GM19438 (cell line): ENCODE data around the gene CFL1.

ENCODE experiments used
- ATAC-seq: cut with Tn5 transposase; IDR thresholded peaks from one replicate; pipeline ENCODE4 v1.9.1; 2021; ENCODE audit warnings: low read depth; ENCODE audit not compliant: unreplicated experiment

The CFL1 gene

GRCh38 chr11:65809496-65809895 lies 48.5 kb downstream of the CFL1 start:
- ATAC-seq: no peak

DNA sequence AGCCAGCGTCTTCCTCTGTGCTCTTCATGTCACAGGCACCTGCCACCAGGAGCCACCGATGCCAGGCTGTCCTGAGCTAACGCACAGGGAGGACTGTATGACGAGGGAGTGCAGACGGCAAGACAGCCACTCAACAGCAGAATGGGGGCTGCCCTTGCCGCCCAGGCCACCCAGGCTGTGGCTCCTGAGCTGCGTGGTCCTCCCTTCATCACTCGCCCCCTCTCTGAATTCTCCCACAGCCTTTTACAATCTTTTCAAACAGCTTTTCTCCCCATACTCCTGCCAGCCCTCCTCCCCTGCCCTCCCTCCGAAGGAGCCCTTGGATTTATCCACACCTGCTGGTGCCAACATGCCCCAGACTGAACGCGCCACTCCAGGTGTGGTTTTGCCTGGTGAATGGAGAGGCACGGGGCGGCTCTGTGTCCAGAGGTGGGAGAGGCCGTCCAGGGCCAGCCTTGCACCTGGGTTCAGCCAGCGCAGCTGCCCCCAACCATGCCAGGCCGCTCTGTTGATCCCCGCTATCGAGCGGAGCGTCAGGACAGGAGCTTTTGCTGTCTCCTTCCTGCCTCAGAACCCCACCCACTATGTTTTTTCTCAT lies 49.1 kb downstream of the CFL1 start:
- ATAC-seq: no peak

- ATAC-seq: no peak
Observed at GRCh38 chr11:65806979-65807378, 51.0 kb downstream of the CFL1 start.
